Measurements from ENCODE around the gene FAM9A. TPM values are rescaled to one million over a fixed set of nuclear protein-coding genes. Genes with fewer than 3 reads are reported as not detected.

The FAM9A gene
- total RNA-seq, 1 donor from 2014 or later: not detected

DNA sequence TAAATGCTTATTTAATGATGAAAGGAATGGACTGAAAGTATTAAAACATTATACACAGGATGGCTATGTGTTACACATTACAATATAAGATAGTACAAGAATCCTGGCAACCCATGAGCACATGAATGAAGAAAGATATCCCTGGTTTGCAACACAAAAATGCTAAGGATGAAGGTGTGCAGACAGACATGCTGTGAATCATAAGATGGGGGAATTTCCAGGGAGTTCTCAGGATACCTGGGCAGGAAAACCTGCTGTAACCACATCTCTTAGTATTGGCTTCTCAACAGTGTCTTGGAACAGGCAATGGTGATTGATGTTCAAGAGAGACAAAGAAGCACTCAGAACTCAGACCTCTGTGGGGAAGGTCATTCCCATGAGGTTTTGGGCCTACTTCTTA, 45.4 kb downstream of the FAM9A start:
- TF ChIP-seq, protein P1, sequence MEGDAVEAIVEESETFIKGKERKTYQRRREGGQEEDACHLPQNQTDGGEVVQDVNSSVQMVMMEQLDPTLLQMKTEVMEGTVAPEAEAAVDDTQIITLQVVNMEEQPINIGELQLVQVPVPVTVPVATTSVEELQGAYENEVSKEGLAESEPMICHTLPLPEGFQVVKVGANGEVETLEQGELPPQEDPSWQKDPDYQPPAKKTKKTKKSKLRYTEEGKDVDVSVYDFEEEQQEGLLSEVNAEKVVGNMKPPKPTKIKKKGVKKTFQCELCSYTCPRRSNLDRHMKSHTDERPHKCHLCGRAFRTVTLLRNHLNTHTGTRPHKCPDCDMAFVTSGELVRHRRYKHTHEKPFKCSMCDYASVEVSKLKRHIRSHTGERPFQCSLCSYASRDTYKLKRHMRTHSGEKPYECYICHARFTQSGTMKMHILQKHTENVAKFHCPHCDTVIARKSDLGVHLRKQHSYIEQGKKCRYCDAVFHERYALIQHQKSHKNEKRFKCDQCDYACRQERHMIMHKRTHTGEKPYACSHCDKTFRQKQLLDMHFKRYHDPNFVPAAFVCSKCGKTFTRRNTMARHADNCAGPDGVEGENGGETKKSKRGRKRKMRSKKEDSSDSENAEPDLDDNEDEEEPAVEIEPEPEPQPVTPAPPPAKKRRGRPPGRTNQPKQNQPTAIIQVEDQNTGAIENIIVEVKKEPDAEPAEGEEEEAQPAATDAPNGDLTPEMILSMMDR (IDR thresholded peaks at IDR 0.05; ENCODE audit: borderline replicate concordance): no peak
- Histone ChIP-seq H3K9me3 (replicated peaks) (no peaks in the 10 kb centered on the region), H3K4me3 (no peak overlapping the region), H3K4me1 (no peaks in the 10 kb centered on the region), H3K36me3 (no peaks in the 10 kb centered on the region), H3K27ac (replicated peaks) (no peak overlapping the region), H3K27me3 (ENCODE audit: low read depth) (no peaks in the 10 kb centered on the region)
- intact Hi-C loops (cut with micrococcal nuclease): no loop called here
- DNase-seq: no peak

DNA sequence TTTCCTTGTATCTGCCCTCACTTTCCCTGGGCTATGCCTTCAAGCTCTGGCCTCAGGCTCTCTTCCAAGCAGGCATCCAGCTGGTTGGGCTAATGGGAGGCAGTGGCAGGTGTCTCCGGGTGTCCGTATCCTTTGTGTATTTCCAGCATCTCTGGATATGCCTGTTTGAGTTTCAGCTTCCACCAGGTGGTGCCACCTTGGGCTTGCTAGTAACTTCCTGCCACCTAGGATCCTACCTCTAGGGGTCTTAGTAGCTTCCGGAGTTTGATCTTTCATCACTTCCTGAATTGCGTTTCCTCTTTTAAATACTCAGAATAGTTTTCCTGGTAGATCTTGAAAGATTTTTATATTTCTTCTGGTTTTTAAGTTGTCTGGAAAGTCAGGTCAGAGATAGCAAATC, 46.1 kb downstream of the FAM9A start:
- H3K36me3 ChIP-seq: no peaks in the 10 kb centered on the region
- no peak for DNase-seq
- H3K4me3 ChIP-seq: no peak overlapping the region
- no peaks in the 10 kb centered on the region for H3K4me1 ChIP-seq
- H3K9me3 ChIP-seq (replicated peaks): no peaks in the 10 kb centered on the region
- TF ChIP-seq, protein P1 (IDR thresholded peaks at IDR 0.05; ENCODE audit: borderline replicate concordance): no peak
- H3K27me3 ChIP-seq (ENCODE audit: low read depth): no peaks in the 10 kb centered on the region
- intact Hi-C loops (cut with micrococcal nuclease): no loop called here
- H3K27ac ChIP-seq (replicated peaks): no peak overlapping the region

DNA sequence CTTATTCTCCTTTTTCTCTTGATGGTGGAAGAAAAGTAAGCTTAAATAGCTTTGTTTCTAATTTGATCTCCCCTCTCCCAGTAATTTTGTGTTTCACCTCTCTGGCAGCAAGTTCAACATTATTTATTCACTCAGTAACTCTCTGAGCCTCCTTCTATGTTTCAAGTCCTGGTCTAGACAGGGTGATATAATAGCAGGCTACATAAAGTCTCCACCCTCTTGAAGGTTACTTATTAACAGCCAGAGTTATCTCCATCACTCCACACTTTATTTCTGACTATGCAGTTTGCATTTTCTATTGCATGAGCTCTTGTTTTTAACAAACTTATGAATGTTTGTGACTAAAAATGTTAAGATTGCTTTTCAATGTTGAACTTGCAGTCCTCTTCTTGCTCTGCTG, 51.5 kb downstream of the FAM9A start:
- TF ChIP-seq, protein P1 (IDR thresholded peaks at IDR 0.05; ENCODE audit: borderline replicate concordance): no peak
- no peaks in the 10 kb centered on the region for H3K9me3 ChIP-seq (replicated peaks)
- H3K4me1 ChIP-seq: no peaks in the 10 kb centered on the region
- no peaks in the 10 kb centered on the region for H3K36me3 ChIP-seq
- intact Hi-C loops (cut with micrococcal nuclease): no loop called here
- H3K27me3 ChIP-seq (ENCODE audit: low read depth): no peaks in the 10 kb centered on the region
- no peak for DNase-seq
- no peak overlapping the region for H3K27ac ChIP-seq (replicated peaks)
- no peak overlapping the region for H3K4me3 ChIP-seq

DNA sequence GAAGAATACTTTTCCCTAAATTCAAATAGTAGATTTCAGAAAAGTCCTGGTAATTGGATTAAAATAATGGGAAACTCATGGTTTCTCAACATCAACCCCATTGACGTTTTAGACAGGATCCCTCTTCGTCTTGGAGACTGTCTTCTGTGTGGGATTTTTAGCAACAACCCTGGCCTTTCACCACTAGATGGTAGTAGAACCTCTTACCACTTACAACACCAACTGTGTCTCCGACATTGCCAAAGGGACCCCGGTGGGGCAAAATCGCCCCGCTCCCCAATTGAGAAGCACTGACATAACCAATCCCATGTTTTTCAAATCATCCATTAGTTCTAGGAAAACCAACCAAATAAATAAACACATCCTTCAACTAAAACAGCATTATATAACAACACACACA, 52.3 kb downstream of the FAM9A start:
- no peak for DNase-seq
- H3K27ac ChIP-seq (replicated peaks): no peak overlapping the region
- H3K4me1 ChIP-seq: no peaks in the 10 kb centered on the region
- intact Hi-C loops (cut with micrococcal nuclease): no loop called here
- no peaks in the 10 kb centered on the region for H3K36me3 ChIP-seq
- TF ChIP-seq, protein P1 (IDR thresholded peaks at IDR 0.05; ENCODE audit: borderline replicate concordance): peak; percentile 59
- H3K9me3 ChIP-seq (replicated peaks): no peaks in the 10 kb centered on the region
- H3K27me3 ChIP-seq (ENCODE audit: low read depth): no peaks in the 10 kb centered on the region
- no peak overlapping the region for H3K4me3 ChIP-seq

DNA sequence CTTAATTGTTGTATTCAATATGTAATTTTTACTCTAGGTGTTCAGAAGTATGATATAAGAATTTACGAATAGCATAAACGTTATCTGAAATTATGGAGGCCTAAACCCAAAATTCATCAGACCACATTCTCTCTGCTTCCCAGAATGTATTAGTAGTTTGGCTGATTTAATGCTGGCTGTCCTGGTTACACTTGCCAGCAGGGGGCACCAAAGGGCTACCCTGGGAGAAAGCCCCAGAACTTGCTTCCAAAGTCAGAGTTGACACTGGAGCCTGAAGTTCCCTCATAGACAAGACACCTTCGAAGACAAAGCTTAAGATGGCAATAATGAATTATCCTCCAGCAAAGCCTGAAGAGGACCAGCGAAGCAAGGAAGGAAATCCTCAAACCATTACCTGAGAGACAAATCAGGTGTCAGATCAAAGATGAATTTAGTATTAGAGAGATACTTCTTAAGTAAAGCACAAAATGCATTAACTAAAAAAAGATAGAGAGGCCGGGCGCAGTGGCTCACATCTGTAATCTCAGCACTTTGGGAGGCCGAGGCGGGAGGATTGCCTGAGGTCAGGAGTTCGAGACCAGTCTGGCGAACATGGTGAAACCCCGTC, 58.0 kb downstream of the FAM9A start:
- H3K4me3 ChIP-seq: no peak overlapping the region
- no peaks in the 10 kb centered on the region for H3K27me3 ChIP-seq (ENCODE audit: low read depth)
- TF ChIP-seq, protein P1 (IDR thresholded peaks at IDR 0.05; ENCODE audit: borderline replicate concordance): peak; percentile 64
- H3K9me3 ChIP-seq (replicated peaks): no peaks in the 10 kb centered on the region
- H3K27ac ChIP-seq (replicated peaks): no peak overlapping the region
- intact Hi-C loops (cut with micrococcal nuclease): no loop called here
- no peaks in the 10 kb centered on the region for H3K4me1 ChIP-seq
- no peak for DNase-seq
- H3K36me3 ChIP-seq: no peaks in the 10 kb centered on the region

Measured in left ventricle myocardium inferior (tissue), 1 donor.